IPS-NIHi11 (cell line): Measurements from ENCODE around the gene PHYKPL.

ENCODE experiments used
- DNase-seq: peaks from one replicate; pipeline ENCODE4 v3.0.0; 2012; ENCODE audit warnings: mixed read lengths, low spot score

The PHYKPL gene

GRCh38 chr5:178232124-178232919 lies at the start of gene PHYKPL:
TSS of gene PHYKPL (minus strand) at chr5:178232802. CDS start at chr5:178232550, 252 bp downstream.
- DNase-seq, result peak; percentile 88

GRCh38 chr5:178282391-178282790 lies 49.8 kb upstream of the PHYKPL start:
- DNase-seq, result no peak

- no peak for DNase-seq
Measured at GRCh38 chr5:178281331-178281730, 48.7 kb upstream of the PHYKPL start.

- DNase-seq, result no peak
Measured at GRCh38 chr5:178280631-178281030, 48.0 kb upstream of the PHYKPL start.

- peak; percentile 96 for DNase-seq
Measured at GRCh38 chr5:178279723-178280438, 47.3 kb upstream of the PHYKPL start.

GRCh38 chr5:178279026-178279722 lies 46.6 kb upstream of the PHYKPL start:
- no peak for DNase-seq

- DNase-seq, result no peak
Measured at GRCh38 chr5:178278358-178279023, 45.9 kb upstream of the PHYKPL start.

GRCh38 chr5:178277866-178278265 lies 45.3 kb upstream of the PHYKPL start:
- DNase-seq, result no peak

GRCh38 chr5:178277346-178277745 lies 44.7 kb upstream of the PHYKPL start:
- DNase-seq, result no peak

GRCh38 chr5:178274781-178275537 lies 42.4 kb upstream of the PHYKPL start:
- no peak for DNase-seq

GRCh38 chr5:178273665-178274541 lies 41.3 kb upstream of the PHYKPL start:
- DNase-seq, result peak; percentile 62

GRCh38 chr5:178273041-178273440 lies 40.4 kb upstream of the PHYKPL start:
- DNase-seq, result no peak

- no peak for DNase-seq
Measured at GRCh38 chr5:178272591-178272990, 40.0 kb upstream of the PHYKPL start.

GRCh38 chr5:178271726-178272479 lies 39.3 kb upstream of the PHYKPL start:
- no peak for DNase-seq

- DNase-seq, result no peak
Measured at GRCh38 chr5:178271231-178271630, 38.6 kb upstream of the PHYKPL start.

GRCh38 chr5:178269499-178269898 lies 36.9 kb upstream of the PHYKPL start:
- DNase-seq, result no peak

- DNase-seq, result no peak
Measured at GRCh38 chr5:178267876-178268275, 35.3 kb upstream of the PHYKPL start.

- DNase-seq, result no peak
Measured at GRCh38 chr5:178267245-178267644, 34.6 kb upstream of the PHYKPL start.

GRCh38 chr5:178266581-178266980 lies 34.0 kb upstream of the PHYKPL start:
- no peak for DNase-seq

- no peak for DNase-seq
Measured at GRCh38 chr5:178265746-178266145, 33.1 kb upstream of the PHYKPL start.
